Bone marrow (tissue), 2 donors: Measurements from ENCODE around the gene CMTM8.
A peak's percentile ranks its signal among the peaks of the same experiment; 100 is the strongest.

Experiments used
- DNase-seq, 2 donors: peaks; one replicate each; lab custom pipeline; 2025; lab: John Stamatoyannopoulos, UW

The CMTM8 gene

DNA sequence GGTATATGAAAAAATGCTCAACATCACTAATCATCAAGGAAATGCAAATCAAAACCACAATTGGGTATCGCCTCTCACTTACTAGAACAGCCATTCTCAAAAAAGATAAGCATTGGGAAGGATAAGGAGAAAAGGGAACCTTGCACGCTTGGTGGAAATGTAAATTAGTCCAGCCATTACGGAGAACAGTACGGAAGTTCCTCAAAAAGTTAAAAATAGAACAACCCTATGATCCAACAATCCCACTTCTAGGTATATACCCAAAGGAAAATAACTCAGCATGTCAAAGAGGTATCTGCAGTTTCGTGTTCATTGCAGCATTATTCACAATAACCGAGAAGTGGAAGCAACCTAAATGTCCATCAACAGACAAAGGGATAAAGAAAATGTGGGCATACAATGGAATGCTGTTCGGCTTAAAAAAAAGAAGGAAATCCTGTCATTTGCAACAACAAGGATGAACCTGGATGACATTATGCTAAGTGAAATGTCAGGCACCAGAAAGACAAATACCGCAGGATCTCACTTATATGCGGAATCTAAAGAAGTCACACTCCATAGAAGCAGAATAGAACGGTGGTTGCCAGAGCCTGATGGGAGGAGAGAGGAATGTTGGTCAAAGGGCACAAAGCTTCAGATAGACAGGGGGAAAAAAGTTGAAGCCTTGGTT, 141.5 kb downstream of the CMTM8 start:
- no peak for DNase-seq

DNA sequence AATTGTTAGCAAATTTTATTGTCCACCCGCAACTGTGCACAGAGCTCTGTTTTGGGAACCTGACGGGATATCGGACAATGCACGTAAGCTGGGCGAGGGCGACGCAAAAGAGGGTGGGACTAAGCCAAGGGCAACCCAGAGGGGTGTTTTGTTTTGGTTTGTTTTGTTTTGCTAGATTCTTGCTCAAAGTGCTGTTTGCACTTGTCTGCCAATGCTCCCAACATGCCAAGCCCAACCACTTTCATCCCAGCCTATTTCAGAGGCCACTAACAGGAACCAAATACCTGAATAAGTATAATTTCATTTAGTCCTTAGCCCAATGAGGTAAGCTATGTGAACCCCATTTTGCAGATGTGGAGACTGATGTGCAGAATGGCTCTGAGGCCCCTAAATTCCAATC, 143.4 kb downstream of the CMTM8 start:
- DNase-seq, result no peak

DNA sequence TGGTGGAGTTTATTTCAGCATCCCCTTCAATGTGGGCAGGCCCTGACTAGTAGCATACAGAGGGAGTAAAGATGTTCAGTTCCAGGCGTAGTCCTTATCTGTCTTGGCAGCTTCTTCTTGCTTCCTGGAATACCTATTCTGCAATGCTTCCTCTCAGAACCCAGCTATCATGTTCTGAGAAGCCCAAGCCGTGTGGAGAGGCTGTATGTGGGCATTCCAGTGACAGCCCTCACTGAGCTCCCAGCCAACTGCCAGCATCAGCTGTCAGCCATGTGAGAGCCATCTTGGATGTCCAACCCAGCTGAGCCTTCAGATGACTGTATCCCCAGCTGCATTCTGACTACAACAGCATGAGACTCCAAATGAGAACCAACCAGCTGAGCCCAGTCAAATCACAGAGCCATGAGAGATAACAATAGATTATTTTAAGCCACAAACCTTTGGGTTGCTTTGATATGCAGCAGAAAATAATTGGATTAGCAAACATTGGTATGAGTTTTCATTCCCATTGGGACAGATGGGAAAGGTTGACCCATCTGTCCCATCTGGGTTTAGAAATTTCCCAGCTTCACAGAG, 144.7 kb downstream of the CMTM8 start:
- DNase-seq, result no peak

DNA sequence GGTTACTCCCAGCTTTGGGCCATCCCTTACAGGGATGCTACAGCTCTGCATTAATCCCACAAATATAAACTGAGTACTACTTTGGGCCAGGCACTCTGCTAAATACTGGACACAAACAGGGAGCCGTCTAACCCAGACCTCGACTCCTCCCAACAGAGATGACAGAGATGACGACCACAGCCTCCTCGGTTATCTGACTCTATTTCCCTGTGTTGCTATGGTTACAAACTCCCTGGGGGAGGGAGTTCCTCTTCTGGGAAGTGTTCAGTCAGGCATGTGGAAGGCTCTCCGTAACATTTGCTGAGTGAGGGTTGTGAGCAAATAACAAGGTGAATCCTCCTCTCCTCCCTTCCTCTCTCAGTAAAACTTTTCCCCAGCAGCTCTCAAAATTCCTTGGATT, 146.5 kb downstream of the CMTM8 start:
- DNase-seq, result no peak

DNA sequence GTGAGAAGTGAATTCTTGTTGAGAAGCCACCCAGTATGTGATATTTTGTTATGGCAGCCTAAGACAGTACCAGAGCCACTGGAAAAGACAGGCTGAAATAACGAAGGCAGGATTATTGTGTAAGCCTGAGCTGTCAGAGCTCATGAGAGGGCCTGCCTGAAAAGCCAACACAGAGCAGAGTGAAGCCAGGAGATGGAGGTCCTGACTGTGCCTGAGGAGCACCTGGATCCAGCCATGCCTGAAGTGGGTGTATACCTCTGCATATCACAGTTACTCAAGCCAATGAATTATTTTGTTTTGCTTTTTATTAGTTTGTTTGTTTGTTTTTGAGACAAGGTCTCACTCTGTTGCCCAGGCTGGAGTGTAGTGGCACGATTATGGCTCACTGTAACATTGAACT, 149.0 kb downstream of the CMTM8 start:
- DNase-seq, result no peak

DNA sequence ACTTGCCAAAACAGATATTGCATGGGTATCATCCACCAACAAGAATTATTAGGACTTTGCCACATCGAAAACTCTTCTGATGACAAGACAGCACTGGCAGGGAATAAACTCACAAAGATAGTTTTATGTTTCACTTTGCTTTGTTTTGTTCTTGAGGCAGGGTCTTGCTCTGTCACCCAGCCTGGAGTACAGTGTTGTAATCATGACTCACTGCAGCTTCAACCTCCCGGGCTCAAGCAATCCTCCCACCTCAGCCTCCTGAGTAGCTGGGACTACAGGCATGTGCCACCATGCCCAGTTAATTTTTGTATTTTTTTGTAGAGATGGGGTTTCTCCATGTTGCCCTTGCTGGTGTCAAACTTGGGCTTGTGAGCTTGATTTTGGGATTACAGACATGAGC, 151.1 kb downstream of the CMTM8 start:
- peak in 1 of 2 donors; percentile 33 for DNase-seq

DNA sequence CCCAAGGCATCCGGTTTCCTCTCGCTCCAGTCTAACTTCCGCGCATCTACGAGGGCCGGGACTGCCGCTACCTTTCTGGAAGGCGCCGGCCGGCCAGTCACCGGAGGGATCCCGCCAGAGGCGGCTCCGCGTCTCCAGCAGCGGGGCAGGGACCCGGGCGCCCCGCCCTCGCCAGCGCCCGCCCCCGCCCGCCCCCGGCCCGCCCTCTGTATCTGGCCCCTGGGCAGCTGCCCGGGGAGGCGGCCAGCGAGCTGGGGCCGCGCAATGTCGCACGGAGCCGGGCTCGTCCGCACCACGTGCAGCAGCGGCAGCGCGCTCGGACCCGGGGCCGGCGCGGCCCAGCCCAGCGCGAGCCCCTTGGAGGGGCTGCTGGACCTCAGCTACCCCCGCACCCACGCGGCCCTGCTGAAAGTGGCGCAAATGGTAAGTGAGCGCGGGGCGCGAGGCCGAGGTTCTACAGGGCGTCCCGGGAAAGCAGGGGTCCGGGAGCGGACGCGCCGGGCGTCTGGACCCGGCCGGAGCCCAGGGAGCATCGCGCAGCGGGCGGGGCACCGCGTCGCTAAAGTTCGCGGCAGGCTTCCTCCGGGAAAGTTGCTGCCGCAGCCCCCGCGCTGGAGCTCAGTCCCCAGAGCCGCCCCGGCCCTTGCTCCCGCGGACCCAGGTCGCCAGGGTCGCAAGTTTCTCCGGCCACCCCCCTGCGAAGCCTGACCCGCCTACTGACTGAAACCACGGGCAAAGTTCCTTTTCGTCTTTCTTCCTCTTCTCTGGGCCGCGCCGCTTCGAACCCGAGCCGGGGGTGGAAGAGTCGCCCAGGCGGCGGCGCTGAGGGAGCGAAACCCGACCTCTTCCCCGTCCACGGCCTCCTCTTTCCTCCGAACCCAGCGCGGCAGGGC, 153.4 kb downstream of the CMTM8 start, which contains the start of gene CMTM7:
TSS of gene CMTM7 (plus strand) at position 211 of the 893 bp plus-strand sequence. CDS start at position 265, 54 bp downstream.
- DNase-seq, result peak; percentile 39 to 71

DNA sequence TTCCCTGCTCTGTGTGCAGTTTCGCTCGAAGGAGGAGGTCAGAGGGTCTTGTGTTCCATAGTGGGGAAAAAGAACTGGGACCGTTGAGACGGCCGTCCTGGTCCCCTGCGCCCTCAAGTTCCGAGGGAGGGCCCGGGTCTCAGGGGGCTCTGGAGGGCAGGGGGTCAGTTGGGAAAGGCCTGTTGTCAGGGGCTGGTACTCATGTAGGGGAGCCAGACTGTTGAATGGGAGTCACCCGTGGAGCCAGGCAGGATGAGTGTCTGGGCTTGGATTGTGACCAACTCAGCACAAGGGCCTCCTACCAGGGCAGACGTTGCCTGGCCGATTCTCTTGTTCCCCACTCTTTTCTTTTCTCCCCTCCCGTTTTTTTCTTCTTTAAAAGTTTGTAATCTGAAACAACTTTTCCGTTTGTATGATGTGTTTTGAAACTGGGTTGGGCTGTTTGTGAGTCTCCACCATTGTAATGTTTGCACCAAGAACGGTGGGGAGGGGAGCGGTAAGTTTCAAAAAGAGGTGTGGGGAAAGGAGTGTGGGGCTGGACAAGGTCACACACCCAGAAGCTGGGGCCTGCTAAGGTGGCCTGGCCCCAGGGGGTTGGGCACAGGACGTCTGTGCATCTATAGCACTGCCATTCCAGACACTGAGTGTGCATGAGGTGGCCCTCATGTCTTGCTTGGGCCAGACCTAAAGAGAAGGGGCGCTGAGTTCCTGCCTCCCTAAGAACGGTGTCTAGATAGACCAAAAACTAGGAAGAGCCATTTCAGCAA, 154.2 kb downstream of the CMTM8 start:
- peak in 1 of 2 donors; percentile 71 for DNase-seq

DNA sequence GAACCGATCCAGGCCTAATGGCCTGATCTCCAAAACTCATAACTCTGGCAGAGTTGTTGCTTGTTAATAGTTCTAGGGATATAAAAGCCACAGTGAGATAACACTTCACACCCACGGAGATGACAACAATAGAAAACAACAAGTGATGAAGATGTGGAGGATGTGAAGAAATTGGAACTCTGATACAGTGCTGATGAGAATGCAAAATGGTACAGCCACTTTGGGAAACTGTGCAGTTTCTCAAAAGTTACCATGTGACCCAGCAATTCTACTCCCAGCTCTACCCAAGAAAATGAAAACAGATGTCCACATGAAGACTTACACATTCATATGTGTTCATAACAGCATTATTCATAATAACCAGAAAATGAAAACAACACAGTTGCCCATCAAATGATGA, 157.0 kb downstream of the CMTM8 start:
- no peak for DNase-seq

DNA sequence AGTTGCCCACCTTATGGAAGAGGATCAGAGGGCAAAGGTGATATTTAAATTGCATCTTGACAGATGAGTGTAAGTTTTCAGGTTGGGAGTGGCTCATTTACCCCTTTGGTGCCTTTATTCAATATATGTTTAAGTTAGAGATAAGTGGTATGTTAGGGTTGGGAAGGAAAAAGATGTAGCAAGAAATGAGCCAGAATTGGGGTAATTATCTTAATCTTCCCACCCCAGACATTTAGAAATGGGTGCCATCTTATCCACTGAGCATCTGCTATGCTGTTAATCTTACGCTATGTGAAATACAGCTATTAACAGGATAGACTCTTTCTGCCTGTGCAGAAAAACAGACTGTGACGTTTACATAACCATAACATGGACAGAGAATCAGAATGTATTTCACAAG, 159.5 kb downstream of the CMTM8 start:
- no peak for DNase-seq

DNA sequence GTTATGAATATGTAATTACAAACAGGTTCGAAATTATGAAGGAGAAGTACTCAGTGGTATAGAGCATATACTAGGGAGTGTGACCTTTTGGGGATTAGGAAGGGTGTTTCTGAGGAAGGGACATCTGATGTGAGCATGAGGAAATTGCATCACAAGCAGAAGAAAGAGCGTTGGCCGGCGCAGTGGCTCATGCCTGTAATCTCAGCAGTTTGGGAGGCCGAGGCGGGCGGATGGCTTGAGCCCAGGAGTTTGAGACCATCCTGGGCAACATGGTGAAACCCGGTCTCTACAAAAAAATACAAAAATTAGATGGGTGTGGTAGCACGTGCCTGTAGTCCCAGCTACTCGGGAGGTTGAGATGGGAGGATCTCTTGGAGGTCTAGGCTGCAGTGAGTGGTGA, 160.1 kb downstream of the CMTM8 start:
- DNase-seq, result no peak

DNA sequence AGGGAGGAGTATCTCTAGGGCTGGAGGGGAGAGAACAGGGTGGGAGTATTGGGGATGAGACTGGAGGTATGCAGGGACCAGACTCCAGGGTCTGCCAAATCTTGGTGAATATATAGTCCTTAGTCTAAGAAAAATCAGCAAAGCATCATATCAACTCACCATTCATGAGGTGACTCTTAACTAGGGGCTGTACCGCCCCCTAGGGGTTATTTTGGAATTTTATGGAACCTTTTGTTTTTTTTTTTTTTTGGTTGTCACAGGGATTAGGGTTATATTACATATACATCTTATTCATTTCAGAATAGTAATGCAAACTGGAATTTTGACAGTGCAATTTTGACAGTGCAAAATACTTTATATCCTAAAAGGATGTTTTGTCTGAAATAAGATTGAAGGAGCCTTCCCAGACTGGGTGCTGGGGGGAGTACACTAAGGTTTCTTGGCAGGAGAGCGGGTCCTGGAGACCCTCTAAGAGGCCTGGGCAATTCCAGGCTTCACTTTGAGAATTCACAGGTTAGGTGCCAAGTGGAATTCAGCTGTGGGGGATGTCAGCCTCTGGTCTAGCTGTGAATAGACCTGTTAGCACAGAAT, 160.6 kb downstream of the CMTM8 start:
- DNase-seq, result peak in 1 of 2 donors; percentile 57

DNA sequence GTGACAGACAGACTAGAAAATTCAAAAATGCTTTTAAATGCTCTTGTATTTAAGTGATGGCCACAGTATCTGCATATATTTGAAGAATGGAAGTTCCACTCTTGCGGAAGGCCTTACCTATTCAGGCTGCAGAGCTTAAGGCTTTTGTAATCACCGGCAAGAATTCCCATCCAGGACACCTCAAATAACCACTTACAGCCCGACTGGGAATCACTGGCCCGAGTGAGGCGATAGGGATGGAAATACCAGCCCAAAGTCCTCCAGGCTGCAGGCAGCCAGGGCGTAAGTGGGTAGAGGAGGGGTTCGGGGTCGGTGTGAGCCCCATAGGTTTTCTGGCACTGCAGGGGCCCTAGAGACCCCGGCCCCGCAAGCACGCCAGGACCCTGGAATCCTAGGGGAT, 162.6 kb downstream of the CMTM8 start:
- no peak for DNase-seq

DNA sequence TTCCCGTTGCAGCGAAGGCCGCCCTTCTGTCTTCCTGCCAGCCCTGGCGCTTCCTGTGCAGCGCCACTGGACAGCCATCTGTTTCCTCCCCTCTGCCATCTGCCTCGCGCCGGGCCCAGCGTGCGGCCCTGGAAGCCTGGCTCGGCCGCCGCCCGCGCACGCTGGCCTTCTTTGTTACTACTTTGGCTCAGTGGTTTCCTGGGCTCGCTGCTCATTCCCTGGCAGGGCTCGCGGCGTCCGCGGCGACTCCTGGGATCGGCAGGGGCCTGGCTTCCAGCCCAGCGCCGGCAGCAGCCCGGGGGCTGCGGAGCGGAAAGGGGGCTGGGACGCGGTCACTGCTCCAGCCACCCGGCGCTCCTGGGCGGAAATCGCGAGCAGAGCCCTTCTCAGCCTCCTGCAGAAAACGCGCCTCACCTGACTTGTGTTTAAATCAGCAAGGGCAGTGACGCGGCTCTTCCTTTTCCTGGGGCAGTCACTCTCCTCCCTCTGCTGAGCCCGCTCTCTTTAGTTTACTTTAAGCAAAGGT, 163.1 kb downstream of the CMTM8 start:
- peak; percentile 46 to 87 for DNase-seq

DNA sequence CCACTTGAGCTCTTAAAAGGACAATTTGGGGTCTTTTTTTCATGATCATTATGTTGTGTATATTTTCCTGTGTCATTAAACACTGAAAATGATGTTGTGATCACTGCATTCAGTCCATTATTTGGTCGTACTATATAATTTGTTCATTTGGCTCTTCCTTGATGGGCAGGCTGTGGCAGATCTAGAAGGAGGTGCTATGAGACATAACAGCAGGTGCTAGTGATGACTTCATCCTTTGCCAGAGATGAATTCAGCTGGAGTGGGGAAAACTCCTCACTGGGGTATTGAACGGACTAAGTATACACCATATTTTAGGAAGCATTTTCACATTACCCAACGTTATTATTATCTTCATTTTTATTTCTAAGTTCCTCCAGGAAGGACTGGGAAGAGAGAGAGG, 165.2 kb downstream of the CMTM8 start:
- no peak for DNase-seq

DNA sequence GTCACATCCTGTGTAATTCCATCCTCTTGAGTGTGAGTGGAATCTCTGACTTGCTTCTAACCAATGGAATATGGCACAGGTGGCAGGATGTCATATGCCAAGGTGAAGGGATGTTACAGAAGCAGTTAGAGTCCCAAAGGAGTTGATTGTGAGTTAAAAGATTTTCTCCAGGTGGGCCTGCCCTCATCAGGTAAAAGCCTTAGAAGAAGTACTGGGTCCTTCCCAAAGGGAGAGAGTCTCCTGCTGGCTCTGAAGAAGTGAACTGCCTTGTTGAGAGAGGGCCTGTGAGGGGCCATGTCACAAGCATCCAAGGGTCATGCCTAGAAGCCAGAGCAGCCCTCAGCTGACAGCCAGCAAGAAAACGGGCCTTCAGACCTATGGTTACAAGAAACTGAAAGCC, 166.2 kb downstream of the CMTM8 start:
- DNase-seq, result no peak

DNA sequence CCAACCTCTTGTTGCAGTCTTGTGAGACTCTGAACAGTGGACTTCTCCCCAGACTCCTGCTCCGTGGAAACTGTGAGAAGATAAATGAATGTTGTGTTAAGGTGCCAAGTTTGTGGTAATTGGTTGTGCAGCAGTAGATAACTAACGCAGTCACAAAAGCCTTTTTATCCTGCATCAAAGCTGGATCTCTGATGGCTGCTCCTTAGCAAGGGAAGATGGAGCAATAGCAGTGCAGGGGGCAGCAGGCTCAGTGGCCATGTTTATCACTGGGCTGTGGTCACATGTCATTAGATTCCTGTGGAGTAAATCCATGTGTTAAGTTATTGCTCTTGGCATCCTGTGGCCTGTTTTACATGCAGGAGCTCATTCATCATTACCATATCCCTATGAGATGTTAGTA, 166.7 kb downstream of the CMTM8 start:
- no peak for DNase-seq

DNA sequence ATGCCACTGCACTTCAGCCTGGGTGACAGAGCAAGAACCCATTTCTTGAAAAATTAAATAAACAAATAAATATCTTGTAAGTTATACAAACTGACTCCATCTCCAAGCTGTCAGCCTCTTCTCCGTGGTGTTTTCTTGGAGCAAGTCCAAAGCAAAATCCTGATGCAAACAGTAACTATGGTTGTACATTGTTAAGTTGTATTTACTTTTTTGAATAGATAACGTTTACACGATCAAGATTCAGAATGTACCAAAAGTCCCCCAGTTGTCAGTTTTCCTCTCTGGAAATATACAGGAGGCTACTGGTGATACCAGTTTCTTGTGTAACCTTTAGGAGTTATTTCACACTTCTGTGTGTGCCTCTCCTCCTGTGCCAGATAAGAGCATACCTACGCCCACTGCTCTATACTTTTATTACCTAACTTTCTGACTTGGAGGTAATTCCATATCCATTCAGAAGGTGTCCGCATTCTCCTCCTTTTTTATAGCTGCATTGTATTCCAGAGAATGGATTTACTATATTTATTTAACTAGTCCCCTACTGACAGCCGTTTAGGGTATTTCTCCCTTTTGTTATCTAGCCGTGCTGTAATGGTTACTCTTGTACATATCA, 167.3 kb downstream of the CMTM8 start:
- no peak for DNase-seq

DNA sequence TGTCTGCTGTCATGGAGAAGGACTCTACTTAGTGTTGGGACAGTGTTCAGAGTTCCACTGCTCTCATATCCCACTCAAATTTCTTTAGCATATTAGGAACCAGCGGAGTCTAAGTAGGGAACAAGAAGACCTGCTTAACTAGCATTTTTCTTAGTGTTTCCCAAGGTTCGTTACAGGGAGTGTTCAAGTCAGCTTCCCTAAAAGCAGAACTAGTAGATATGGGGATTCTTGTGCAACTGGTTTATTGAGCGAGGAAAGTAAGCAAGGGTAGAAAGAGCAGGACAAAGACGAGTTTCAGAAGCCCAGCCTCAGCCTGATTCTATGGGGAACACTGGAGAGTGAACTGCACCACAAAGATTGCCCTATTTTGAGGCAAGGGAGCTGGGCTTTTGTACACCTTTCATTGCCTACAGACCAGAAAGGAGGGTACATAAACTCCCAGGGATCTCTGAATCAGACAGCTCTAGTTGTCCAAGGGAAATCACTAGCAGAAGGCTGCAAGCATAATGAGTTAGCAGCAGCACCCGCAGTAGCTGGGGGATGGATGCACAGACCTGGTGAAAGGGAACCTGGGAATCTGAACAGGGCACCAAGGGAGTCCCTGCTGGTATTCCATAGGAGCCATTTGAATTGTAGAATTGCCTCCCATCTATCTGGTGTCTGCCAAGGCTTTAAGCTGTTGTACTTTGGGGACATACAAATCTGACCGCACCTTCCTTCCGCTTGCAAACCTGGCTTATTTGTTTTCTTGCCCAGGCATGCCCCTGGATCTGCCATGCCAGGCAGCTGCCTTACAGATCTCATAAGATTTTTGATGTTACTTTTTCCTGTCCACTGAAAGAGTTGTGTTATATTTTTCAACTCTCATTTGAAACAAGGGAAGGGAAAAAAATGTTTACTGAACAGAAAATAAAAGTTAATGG, 168.3 kb downstream of the CMTM8 start:
- DNase-seq, result peak in 1 of 2 donors; percentile 38
